HepG2 (cell line): Measurements from ENCODE around the gene AMDHD1. TPM values are rescaled to one million over a fixed set of nuclear protein-coding genes. Genes with fewer than 3 reads are reported as not detected.

Experiments
- CBFB ChIP-seq: sonication (generic); formaldehyde crosslinking; IDR thresholded peaks from 2 replicates; pipeline ENCODE4 v1.4.0; 2020; ENCODE audit warnings: missing genetic modification reagents
- ELF1 ChIP-seq: sonication (generic); formaldehyde crosslinking; IDR thresholded peaks from 2 replicates; pipeline ENCODE4 v1.4.0; 2020; ENCODE audit warnings: missing genetic modification reagents
- GATAD2A ChIP-seq: IDR thresholded peaks from 2 replicates; pipeline ENCODE4 v1.6.1; 2016
- HDAC1 ChIP-seq: sonication (generic); formaldehyde crosslinking; IDR thresholded peaks from 2 replicates; pipeline ENCODE4 v1.5.1; 2020; ENCODE audit warnings: mild to moderate bottlenecking, missing genetic modification reagents
- MAFF ChIP-seq: IDR thresholded peaks from 2 replicates; pipeline ENCODE4 v1.6.1; 2011; ENCODE audit warnings: low read depth, low read length, improper control_type of control experiment
- MIER3 ChIP-seq: IDR thresholded peaks from 2 replicates; pipeline ENCODE4 v1.6.1; 2016; ENCODE audit warnings: missing compliant biosample characterization, borderline replicate concordance
- NFYB ChIP-seq: sonication (generic); formaldehyde crosslinking; IDR thresholded peaks from 2 replicates; pipeline ENCODE4 v1.4.0; 2020; ENCODE audit warnings: missing genetic modification reagents
- RFXAP ChIP-seq: sonication (generic); formaldehyde crosslinking; IDR thresholded peaks from 2 replicates; pipeline ENCODE4 v1.4.0; 2020; ENCODE audit warnings: missing genetic modification reagents, borderline replicate concordance
- SOX13 ChIP-seq, 3 experiments: fragments of 450-650 bp in 1 of 3; sonication (generic) in 1 of 3; formaldehyde crosslinking in 1 of 3; IDR thresholded peaks in 2 of 3; conservative IDR thresholded peaks in 1 of 3; 2 replicates each; pipeline versions ENCODE4 v1.5.0 to v1.6.1; 2016 to 2020; ENCODE audit warnings: antibody characterized with exemption in 1 of 3, mild to moderate bottlenecking in 1 of 3, missing compliant biosample characterization in 1 of 3, missing genetic modification reagents in 1 of 3, moderate library complexity in 1 of 3
- SOX5 ChIP-seq: IDR thresholded peaks from 2 replicates; pipeline ENCODE4 v1.6.1; 2016; ENCODE audit warnings: borderline replicate concordance
- ZBTB7A ChIP-seq: sonication (generic); formaldehyde crosslinking; IDR thresholded peaks from 2 replicates; pipeline ENCODE4 v1.8.0; 2022; ENCODE audit warnings: mild to moderate bottlenecking, missing genetic modification reagents
- ZNF441 ChIP-seq: sonication (generic); formaldehyde crosslinking; IDR thresholded peaks from 2 replicates; pipeline ENCODE4 v1.7.0; 2021; ENCODE audit warnings: missing genetic modification reagents, borderline replicate concordance
- ZNF746 ChIP-seq: sonication (generic); formaldehyde crosslinking; IDR thresholded peaks from 2 replicates; pipeline ENCODE4 v1.8.0; 2022; ENCODE audit warnings: mild to moderate bottlenecking, missing genetic modification reagents
- polyA plus RNA-seq, 8 experiments: library from polyadenylated mRNA; depleted of rRNA in 3 of 8; stranded (reverse) in 7 of 8; unstranded in 1 of 8; fragments of >200 nt; fragmentation: Illumina TruSeq in 4 of 8; extraction: Trizol in 4 of 8; gene quantifications; 2 replicates each; pipeline versions ENCODE4 v1.2.1 to v1.2.3, GENCODE V29; 2011 to 2016; ENCODE audit warnings: low read depth in 4 of 8, missing spikeins in 1 of 8, mixed read lengths in 1 of 8; ENCODE audit not compliant: insufficient read depth in 1 of 8
- total RNA-seq, 5 experiments: library from RNA; depleted of rRNA; stranded (reverse); fragments of >200 nt; fragmentation: Illumina TruSeq; extraction: Trizol; gene quantifications; 2 replicates each; pipeline ENCODE4 v1.2.3, GENCODE V29; 2016; ENCODE audit warnings: low read depth in 1 of 5
- TF ChIP-seq, protein P1 (sequence below): IDR thresholded peaks from 2 replicates; pipeline ENCODE4 v1.6.1; 2016; ENCODE audit warnings: mild to moderate bottlenecking
- TF ChIP-seq, protein P2 (sequence below): sonication (generic); formaldehyde crosslinking; IDR thresholded peaks from 2 replicates; pipeline ENCODE4 v1.4.0; 2020; ENCODE audit warnings: mild to moderate bottlenecking, missing genetic modification reagents
- TF ChIP-seq, protein P3 (sequence below): IDR thresholded peaks from 2 replicates; pipeline ENCODE4 v1.6.1; 2016; ENCODE audit warnings: low read depth, control low read depth
- TF ChIP-seq, protein P4 (sequence below): sonication (generic); formaldehyde crosslinking; IDR thresholded peaks from 2 replicates; pipeline ENCODE4 v1.4.0; 2020; ENCODE audit warnings: missing genetic modification reagents, mild to moderate bottlenecking, borderline replicate concordance
- TF ChIP-seq, protein P5 (sequence below): sonication (generic); formaldehyde crosslinking; IDR thresholded peaks from 2 replicates; pipeline ENCODE4 v1.8.0; 2022; ENCODE audit warnings: missing genetic modification reagents, mild to moderate bottlenecking, moderate library complexity, borderline replicate concordance
- TF ChIP-seq, protein P6 (sequence below): sonication (generic); IDR thresholded peaks from 2 replicates; pipeline ENCODE4 v1.6.1; 2016; ENCODE audit warnings: low read depth, borderline replicate concordance

AMDHD1 gene
- total and polyA plus RNA-seq, 2 of the 13 experiments (the other 11 are each of a cell fraction or from before 2014, with no cell fraction given): 6.5 to 29.6 TPM

DNA sequence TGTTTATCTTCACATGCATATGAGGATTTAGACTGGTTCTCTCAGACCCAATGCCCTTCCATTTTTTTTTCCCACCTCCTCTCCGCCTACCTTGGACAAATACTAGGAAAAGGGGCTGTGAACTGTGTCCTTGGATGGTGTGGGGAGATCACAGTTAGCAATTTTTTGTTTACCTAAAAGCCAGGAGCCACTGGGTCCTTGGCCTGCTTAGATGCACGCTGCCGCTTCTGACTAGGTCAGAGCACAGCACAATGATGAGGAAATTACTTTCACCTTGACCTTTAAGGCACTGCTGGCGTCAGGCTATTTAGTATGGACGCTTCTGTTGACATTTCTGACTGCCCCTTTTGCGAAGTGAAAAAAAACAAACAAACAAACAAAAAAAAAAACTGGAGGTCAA is 2.6 kb upstream of the AMDHD1 start (continued):
- TF ChIP-seq, protein P1, sequence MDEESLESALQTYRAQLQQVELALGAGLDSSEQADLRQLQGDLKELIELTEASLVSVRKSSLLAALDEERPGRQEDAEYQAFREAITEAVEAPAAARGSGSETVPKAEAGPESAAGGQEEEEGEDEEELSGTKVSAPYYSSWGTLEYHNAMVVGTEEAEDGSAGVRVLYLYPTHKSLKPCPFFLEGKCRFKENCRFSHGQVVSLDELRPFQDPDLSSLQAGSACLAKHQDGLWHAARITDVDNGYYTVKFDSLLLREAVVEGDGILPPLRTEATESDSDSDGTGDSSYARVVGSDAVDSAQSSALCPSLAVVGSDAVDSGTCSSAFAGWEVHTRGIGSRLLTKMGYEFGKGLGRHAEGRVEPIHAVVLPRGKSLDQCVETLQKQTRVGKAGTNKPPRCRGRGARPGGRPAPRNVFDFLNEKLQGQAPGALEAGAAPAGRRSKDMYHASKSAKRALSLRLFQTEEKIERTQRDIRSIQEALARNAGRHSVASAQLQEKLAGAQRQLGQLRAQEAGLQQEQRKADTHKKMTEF (CRISPR knock-in tag): peak; percentile 97
- TF ChIP-seq, protein P2, sequence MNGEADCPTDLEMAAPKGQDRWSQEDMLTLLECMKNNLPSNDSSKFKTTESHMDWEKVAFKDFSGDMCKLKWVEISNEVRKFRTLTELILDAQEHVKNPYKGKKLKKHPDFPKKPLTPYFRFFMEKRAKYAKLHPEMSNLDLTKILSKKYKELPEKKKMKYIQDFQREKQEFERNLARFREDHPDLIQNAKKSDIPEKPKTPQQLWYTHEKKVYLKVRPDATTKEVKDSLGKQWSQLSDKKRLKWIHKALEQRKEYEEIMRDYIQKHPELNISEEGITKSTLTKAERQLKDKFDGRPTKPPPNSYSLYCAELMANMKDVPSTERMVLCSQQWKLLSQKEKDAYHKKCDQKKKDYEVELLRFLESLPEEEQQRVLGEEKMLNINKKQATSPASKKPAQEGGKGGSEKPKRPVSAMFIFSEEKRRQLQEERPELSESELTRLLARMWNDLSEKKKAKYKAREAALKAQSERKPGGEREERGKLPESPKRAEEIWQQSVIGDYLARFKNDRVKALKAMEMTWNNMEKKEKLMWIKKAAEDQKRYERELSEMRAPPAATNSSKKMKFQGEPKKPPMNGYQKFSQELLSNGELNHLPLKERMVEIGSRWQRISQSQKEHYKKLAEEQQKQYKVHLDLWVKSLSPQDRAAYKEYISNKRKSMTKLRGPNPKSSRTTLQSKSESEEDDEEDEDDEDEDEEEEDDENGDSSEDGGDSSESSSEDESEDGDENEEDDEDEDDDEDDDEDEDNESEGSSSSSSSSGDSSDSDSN (CRISPR knock-in tag): no peak
- TF ChIP-seq, protein P3, sequence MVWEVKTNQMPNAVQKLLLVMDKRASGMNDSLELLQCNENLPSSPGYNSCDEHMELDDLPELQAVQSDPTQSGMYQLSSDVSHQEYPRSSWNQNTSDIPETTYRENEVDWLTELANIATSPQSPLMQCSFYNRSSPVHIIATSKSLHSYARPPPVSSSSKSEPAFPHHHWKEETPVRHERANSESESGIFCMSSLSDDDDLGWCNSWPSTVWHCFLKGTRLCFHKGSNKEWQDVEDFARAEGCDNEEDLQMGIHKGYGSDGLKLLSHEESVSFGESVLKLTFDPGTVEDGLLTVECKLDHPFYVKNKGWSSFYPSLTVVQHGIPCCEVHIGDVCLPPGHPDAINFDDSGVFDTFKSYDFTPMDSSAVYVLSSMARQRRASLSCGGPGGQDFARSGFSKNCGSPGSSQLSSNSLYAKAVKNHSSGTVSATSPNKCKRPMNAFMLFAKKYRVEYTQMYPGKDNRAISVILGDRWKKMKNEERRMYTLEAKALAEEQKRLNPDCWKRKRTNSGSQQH (CRISPR knock-in tag): 0 out of 2 replicates have a peak, but pooled peaks have one; percentile 60
- no peak for TF ChIP-seq CBFB (CRISPR knock-in tag)
- peak; percentile 95 for TF ChIP-seq SOX5 (CRISPR knock-in tag)
- 0 out of 2 replicates have a peak, but pooled peaks have one; percentile 59 for TF ChIP-seq RFXAP (CRISPR knock-in tag)
- TF ChIP-seq HDAC1 (CRISPR knock-in tag): peak; percentile 95
- TF ChIP-seq, protein P4, sequence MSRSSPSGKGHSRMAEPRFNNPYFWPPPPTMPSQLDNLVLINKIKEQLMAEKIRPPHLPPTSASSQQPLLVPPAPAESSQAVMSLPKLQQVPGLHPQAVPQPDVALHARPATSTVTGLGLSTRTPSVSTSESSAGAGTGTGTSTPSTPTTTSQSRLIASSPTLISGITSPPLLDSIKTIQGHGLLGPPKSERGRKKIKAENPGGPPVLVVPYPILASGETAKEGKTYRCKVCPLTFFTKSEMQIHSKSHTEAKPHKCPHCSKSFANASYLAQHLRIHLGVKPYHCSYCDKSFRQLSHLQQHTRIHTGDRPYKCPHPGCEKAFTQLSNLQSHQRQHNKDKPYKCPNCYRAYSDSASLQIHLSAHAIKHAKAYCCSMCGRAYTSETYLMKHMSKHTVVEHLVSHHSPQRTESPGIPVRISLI (CRISPR knock-in tag): peak; percentile 88; the same call in 1 of the 2 replicates
- peak; percentile 32; the same call in 1 of the 2 replicates for TF ChIP-seq NFYB (CRISPR knock-in tag)
- TF ChIP-seq SOX13 (IDR thresholded peaks at IDR 0.05): peak; percentile 89
- peak in 1 of 2 experiments; percentile 96; a peak in 2 of 4 replicates for TF ChIP-seq SOX13 (CRISPR knock-in tag; conservative IDR thresholded peaks at IDR 0.05 in 1 of 2, IDR thresholded peaks at IDR 0.05 in 1 of 2)
- TF ChIP-seq MIER3: peak; percentile 89; the same call in 1 of the 2 replicates
- peak; percentile 87 for TF ChIP-seq ZNF441
- peak; percentile 50; the same call in 1 of the 2 replicates for TF ChIP-seq MAFF
- peak; percentile 95 for TF ChIP-seq GATAD2A (CRISPR knock-in tag)
- 0 out of 2 replicates have a peak, but pooled peaks have one; percentile 40 for TF ChIP-seq ZBTB7A (CRISPR knock-in tag)
- TF ChIP-seq, protein P5, sequence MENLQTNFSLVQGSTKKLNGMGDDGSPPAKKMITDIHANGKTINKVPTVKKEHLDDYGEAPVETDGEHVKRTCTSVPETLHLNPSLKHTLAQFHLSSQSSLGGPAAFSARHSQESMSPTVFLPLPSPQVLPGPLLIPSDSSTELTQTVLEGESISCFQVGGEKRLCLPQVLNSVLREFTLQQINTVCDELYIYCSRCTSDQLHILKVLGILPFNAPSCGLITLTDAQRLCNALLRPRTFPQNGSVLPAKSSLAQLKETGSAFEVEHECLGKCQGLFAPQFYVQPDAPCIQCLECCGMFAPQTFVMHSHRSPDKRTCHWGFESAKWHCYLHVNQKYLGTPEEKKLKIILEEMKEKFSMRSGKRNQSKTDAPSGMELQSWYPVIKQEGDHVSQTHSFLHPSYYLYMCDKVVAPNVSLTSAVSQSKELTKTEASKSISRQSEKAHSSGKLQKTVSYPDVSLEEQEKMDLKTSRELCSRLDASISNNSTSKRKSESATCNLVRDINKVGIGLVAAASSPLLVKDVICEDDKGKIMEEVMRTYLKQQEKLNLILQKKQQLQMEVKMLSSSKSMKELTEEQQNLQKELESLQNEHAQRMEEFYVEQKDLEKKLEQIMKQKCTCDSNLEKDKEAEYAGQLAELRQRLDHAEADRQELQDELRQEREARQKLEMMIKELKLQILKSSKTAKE (CRISPR knock-in tag): peak; percentile 92
- TF ChIP-seq ELF1 (CRISPR knock-in tag): peak; percentile 36; the same call in 1 of the 2 replicates
- peak; percentile 86; the same call in 1 of the 2 replicates for TF ChIP-seq ZNF746 (CRISPR knock-in tag)
- TF ChIP-seq, protein P6, sequence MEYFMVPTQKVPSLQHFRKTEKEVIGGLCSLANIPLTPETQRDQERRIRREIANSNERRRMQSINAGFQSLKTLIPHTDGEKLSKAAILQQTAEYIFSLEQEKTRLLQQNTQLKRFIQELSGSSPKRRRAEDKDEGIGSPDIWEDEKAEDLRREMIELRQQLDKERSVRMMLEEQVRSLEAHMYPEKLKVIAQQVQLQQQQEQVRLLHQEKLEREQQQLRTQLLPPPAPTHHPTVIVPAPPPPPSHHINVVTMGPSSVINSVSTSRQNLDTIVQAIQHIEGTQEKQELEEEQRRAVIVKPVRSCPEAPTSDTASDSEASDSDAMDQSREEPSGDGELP: peak; percentile 56; the same call in 1 of the 2 replicates
